Kidney (tissue), 14 donors: ENCODE data around the gene NOSTRIN. TPM values are rescaled to one million over a fixed set of nuclear protein-coding genes. Genes with fewer than 3 reads are reported as not detected.

ENCODE experiments used
- DNase-seq, 5 donors: peaks; one replicate each; pipeline ENCODE4 v3.0.0-alpha.2; 2013 to 2020
- FAIRE-seq: peaks from 2 replicates; lab custom pipeline; 2012; peaks lifted over from hg19 to GRCh38; lab: Jason Lieb, UNC
- H3K27ac ChIP-seq, 2 donors: one replicate each; pipeline ENCODE4 v1.7.0; 2013; ENCODE audit warnings: low read depth in 2 of 2, low read length in 2 of 2, inconsistent platforms in 1 of 2
- H3K27me3 ChIP-seq: one replicate; pipeline ENCODE4 v1.7.1; 2013; ENCODE audit warnings: low read length, inconsistent platforms; ENCODE audit not compliant: control insufficient read depth, insufficient read depth
- H3K36me3 ChIP-seq, 3 donors: one replicate each; pipeline versions ENCODE4 v1.7.0 to v1.7.1; 2013; ENCODE audit warnings: low read length in 3 of 3, control low read depth in 1 of 3, inconsistent platforms in 1 of 3; ENCODE audit not compliant: insufficient read depth in 3 of 3, control insufficient read depth in 2 of 3
- H3K4me1 ChIP-seq, 3 donors: one replicate each; pipeline versions ENCODE4 v1.7.0 to v1.7.1; 2013; ENCODE audit warnings: low read length in 3 of 3, inconsistent platforms in 1 of 3, low read depth in 1 of 3; ENCODE audit not compliant: control insufficient read depth in 2 of 3, insufficient read depth in 2 of 3
- H3K4me3 ChIP-seq, 3 donors: one replicate each; pipeline versions ENCODE4 v1.7.0 to v1.8.1; 2013; ENCODE audit warnings: low read length in 3 of 3, control low read depth in 1 of 3, inconsistent platforms in 1 of 3
- H3K9ac ChIP-seq, 3 donors: one replicate each; pipeline versions ENCODE4 v1.7.0 to v1.7.1; 2013; ENCODE audit warnings: low read length in 3 of 3, control low read depth in 1 of 3, inconsistent platforms in 1 of 3
- H3K9me3 ChIP-seq, 3 donors: one replicate each; pipeline versions ENCODE4 v1.7.0 to v1.7.1; 2013; ENCODE audit warnings: low read length in 3 of 3, control low read depth in 1 of 3, inconsistent platforms in 1 of 3; ENCODE audit not compliant: control insufficient read depth in 2 of 3, insufficient read depth in 1 of 3
- intact Hi-C: fragments of 100-400 bp; cut with DNase I; formaldehyde crosslinking; loops from one replicate; pipeline ENCODE4 v1.11.1; 2022
- polyA plus RNA-seq: library from polyadenylated mRNA; stranded (reverse); fragments of 350-450 nt; fragmentation: Illumina TruSeq; extraction: RNeasy Lipid Tissue Mini Kit (QIAGEN cat#74804); gene quantifications from one replicate; pipeline ENCODE4 v1.2.3, GENCODE V29; 2014; ENCODE audit warnings: low read depth, low replicate concordance; ENCODE audit not compliant: insufficient read depth
- total RNA-seq: library from RNA; stranded (reverse); fragmentation: NEBNext Ultra II Directional; extraction: Animal tissue kit (Norgen Biotek cat#: 25700); gene quantifications from one replicate; pipeline ENCODE4 v1.2.1, GENCODE V29; 2021
- TF ChIP-seq, protein P1 (sequence below): IDR thresholded peaks from 3 replicates; pipeline ENCODE4 v1.5.1; 2012; ENCODE audit warnings: mild to moderate bottlenecking, moderate library complexity, borderline replicate concordance; ENCODE audit not compliant: insufficient read depth; ENCODE audit errors: extremely low read depth
- donor health status: control.
- donor health status: control.
- donor health status: control.
- donor health status: control.
- donor health status: control.
- donor health status: DM: yes; HTN: yes; CAD: no.
- donor health status: Normal renal cell carcinoma (clear cell type).

The NOSTRIN gene
- total and polyA plus RNA-seq, 2 donors from 2014 or later, result 41.8 to 50.2 TPM

DNA sequence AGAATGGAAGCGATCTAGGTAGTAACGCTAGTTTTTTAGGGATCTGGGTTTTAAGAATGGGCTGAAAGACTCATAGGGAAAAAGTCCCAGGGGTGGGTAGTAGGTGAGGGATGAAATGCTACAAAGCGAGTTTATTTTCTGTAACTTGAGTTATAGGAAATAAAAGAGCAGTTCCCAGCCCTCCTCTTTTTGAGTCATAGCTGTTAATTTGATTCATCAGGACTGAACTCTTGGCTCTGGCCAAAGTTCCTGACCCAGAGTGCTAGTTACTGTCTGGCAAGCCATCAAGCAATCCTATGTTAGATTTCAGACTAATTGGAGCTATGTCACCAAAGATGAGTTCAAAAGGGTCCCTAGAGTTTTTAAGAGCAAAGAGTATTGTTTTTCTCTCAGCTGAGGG lies 17.4 kb upstream of the NOSTRIN start:
- no peak for FAIRE-seq
- H3K4me1 ChIP-seq, result peaks cover 0 to 17% (median 11%) of the 10 kb centered on the region in 3 donors
- H3K36me3 ChIP-seq, result no peaks in the 10 kb centered on the region
- DNase-seq, result no peak
- TF ChIP-seq, protein P1, sequence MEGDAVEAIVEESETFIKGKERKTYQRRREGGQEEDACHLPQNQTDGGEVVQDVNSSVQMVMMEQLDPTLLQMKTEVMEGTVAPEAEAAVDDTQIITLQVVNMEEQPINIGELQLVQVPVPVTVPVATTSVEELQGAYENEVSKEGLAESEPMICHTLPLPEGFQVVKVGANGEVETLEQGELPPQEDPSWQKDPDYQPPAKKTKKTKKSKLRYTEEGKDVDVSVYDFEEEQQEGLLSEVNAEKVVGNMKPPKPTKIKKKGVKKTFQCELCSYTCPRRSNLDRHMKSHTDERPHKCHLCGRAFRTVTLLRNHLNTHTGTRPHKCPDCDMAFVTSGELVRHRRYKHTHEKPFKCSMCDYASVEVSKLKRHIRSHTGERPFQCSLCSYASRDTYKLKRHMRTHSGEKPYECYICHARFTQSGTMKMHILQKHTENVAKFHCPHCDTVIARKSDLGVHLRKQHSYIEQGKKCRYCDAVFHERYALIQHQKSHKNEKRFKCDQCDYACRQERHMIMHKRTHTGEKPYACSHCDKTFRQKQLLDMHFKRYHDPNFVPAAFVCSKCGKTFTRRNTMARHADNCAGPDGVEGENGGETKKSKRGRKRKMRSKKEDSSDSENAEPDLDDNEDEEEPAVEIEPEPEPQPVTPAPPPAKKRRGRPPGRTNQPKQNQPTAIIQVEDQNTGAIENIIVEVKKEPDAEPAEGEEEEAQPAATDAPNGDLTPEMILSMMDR, result no peak
- H3K9me3 ChIP-seq, result no peaks in the 10 kb centered on the region
- no peak overlapping the region for H3K9ac ChIP-seq
- no peak overlapping the region for H3K27ac ChIP-seq
- no peak overlapping the region for H3K4me3 ChIP-seq
- intact Hi-C loops, result no loop called here
- H3K27me3 ChIP-seq, result no peaks in the 10 kb centered on the region

DNA sequence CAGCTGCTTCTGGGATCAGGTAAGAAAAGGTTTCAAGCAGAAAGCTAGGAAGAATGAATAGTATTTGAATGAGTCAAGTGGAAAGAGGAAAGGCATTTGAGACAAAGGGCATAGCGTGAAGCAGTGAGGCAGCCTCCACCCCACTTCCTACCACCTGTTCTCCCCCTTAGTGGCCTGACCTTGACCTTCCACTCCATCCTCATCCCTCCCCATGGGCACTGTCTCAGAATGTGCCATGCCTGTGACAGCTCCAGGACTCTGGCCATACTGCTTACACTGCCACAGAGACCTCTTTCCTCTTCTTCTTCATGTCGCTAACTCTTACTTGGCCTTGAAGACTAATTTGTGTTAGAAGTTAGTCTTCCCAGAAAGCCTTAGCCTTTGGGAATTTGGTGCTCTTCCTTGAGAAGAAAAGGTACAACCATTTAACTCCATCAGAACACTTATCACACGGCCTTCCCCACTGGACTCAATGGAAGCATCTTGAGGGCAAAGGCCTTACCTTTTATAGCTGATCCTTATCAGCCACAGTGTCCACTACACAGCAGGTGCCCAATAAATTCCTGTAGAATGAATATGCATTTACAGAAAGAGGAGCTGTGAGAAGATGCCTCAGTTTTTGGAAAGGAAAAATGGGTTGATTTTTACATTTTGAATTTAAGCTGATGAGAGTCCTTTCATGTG lies 15.2 kb upstream of the NOSTRIN start:
- Histone ChIP-seq H3K27ac (no peak overlapping the region), H3K36me3 (no peaks in the 10 kb centered on the region), H3K4me1 (peaks cover 0 to 6% (median 0%) of the 10 kb centered on the region in 3 donors), H3K9ac (no peak overlapping the region), H3K9me3 (no peaks in the 10 kb centered on the region), H3K4me3 (no peak overlapping the region), H3K27me3 (no peaks in the 10 kb centered on the region)
- DNase-seq (no peak), FAIRE-seq (no peak)
- TF ChIP-seq, protein P1, result no peak
- intact Hi-C loops, result no loop called here

GRCh38 chr2:168787782-168788376 lies 14.6 kb upstream of the NOSTRIN start:
- TF ChIP-seq, protein P1, result no peak

More at GRCh38 chr2:168787782-168788376, 14.6 kb upstream of the NOSTRIN start:
- no peak overlapping the region for H3K9ac ChIP-seq
- no peaks in the 10 kb centered on the region for H3K27me3 ChIP-seq
- H3K36me3 ChIP-seq, result no peaks in the 10 kb centered on the region
- no peaks in the 10 kb centered on the region for H3K9me3 ChIP-seq
- DNase-seq (no peak), FAIRE-seq (no peak)
- no peak overlapping the region for H3K27ac ChIP-seq
- no peak overlapping the region for H3K4me3 ChIP-seq
- peaks cover 0 to 6% (median 0%) of the 10 kb centered on the region in 3 donors for H3K4me1 ChIP-seq
- intact Hi-C loops, result no loop called here
